Measurements from ENCODE around the gene NEGR1.
"Not testable (repeated sequence)": the region's sequence is repeated elsewhere in the genome, so short reads cannot be mapped to it uniquely, and the experiment has no call there.

NEGR1 gene

GRCh38 chr1:72241397-72241796 is 40.9 kb downstream of the NEGR1 start:
- intact Hi-C loops (cut with DNase I): no loop called here
- no peak for DNase-seq

DNA sequence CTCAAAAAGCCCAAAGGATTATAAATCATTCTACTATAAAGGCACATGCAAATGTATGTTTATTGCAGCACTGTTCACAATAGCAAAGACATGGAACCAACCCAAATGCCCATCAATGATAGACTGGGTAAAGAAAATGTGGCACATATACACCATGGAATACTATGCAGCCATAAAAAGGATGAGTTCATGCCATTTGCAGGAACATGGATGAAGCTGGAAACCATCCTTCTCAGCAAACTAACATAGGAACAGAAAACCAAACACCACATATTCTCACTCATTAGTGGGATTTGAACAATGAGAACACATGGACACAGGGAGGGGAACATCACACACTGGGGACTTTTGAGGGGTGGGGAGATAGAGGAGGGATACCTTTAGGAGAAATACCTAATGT is 46.4 kb downstream of the NEGR1 start:
- intact Hi-C loops (cut with DNase I): not testable (repeated sequence)

DNA sequence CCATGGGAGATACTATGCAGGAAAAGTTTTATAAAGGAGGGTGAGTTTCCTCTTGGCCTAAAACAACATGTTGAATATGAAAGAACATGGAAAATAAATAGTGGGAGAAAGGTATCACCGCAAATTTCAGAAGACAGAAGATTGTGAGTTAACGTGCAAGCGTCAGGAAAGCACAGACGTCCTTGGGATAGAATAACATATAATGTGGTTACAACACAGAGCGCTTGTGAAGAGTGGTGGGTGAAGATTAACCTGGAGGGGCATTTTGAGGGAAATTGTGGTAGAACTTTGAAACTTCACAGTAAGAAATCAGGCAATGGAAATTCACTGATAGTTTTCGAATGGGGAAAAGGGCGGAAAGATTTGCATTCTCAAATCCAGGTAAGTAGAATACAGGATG is 47.3 kb downstream of the NEGR1 start:
- no peak for DNase-seq
- intact Hi-C loops (cut with DNase I): no loop called here

More for the DNA sequence above, 46.4 kb downstream of the NEGR1 start:
- not testable (repeated sequence) for DNase-seq

GRCh38 chr1:72230746-72231145 is 51.6 kb downstream of the NEGR1 start:
- DNase-seq: no peak
- intact Hi-C loops (cut with DNase I): no loop called here

- no peak for DNase-seq
- intact Hi-C loops (cut with DNase I): no loop called here
These were observed 52.4 kb downstream of the NEGR1 start for GRCh38 chr1:72229893-72230292.

DNA sequence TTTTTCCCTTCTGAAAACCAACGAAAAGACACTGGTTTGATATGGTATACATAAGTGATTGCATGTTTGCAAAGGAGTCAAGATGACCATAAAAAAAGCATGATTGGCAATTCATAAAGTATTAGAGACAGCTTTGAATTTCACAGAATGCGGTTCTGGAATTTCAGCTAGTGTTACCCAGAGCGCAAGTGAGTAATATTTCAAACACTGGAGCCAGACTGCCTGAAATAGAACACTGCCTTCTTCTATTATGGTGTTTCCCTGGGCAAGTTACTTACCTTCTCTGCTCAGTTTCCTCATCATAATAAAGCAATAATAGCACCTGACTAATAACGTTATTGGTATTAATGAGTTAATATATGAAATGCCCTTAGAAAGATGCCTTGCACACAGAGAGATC is 54.7 kb downstream of the NEGR1 start:
- no peak for DNase-seq
- intact Hi-C loops (cut with DNase I): no loop called here

- intact Hi-C loops (cut with DNase I): no loop called here
- no peak for DNase-seq
These were observed 57.8 kb downstream of the NEGR1 start for GRCh38 chr1:72224506-72224905.

DNA sequence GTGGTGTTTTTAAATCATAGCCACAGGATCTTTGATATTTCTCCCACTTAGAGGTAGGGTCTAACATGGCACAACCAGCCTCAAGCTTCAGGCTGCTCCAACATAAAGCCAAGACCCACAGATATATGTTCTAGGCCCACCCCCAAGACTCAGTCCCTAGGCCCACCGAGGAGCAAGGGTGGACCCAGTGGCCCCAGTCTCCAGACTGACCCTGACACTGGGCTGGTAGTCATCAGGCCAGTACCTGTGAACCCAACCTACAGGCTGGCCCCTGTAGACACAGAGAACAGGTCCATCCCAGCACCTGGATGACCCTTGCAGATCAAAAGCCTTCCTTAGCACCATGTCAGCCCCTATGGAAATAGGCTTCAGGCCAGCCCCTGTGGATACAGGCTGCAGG is 60.5 kb downstream of the NEGR1 start:
- peak in 3 of 10 donors; percentile 39 to 75 (median 48) for DNase-seq
- intact Hi-C loops (cut with DNase I): no loop called here

DNA sequence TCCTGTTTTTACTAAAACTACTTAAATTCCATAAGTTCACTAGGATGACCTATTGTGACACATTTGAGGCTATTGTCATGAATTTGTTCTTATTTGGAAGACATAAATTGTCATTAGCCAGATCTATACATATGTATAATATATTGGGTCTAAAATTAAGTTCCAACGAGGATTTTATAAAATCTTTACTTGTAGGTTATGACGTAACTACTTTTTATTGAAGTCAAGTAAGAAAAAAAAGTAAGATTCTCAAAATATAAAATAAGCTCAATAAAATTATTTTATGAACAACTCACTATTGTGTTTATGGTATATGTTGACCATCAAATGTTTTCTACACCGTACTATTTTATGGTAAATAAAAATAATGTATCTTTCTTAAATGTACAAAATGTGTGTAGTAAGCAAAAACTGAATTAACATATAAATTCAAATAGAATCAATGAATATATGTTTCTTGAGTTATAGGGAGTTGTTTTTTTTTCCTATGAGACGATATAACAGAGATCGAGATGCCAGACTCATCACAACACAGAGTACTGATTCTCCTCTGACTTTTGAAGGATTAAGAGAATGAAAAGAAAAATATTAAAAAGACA is 64.1 kb downstream of the NEGR1 start:
- intact Hi-C loops (cut with DNase I): no loop called here
- DNase-seq: no peak

DNA sequence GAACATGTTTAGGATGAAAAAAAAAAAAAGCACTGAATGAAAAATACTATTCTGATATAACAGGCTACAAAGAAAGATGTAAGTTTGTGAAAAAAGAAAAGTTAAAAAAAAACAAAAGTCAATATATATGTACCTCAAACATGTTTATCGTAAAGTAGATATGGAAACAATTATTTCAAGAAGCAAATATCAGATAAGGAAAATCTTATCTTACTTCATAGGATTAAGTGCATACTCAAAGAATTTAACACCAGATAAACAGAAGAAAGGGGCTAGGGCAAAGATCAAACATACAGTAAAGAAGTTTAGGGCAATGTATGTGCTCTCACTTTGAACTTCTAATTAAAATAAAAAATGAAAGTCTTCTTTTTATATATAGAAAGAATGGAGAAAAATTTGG is 75.3 kb downstream of the NEGR1 start:
- intact Hi-C loops (cut with DNase I): no loop called here

GRCh38 chr1:72202761-72203160 is 79.6 kb downstream of the NEGR1 start:
- no peak for DNase-seq
- intact Hi-C loops (cut with DNase I): no loop called here

More for the DNA sequence above, 75.3 kb downstream of the NEGR1 start:
- no peak for DNase-seq

DNA sequence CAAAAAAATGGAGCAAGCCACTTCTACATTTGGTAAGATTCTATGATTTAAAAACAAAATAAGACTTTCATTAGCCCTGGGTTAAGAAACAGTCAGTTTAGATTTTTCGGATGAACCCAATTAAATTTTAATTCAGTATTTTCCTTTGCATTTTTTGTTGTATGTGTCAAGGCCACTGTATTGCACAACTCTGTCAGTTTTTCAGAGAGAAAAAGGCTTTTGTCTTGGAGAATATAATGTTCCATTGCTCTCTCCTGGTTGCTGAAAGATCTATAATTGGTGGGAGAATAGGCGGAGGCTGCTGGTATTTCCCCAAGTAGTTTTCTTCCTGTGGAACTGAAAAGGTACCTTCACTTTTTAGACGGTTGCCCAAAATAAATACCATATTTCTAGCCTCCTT is 84.6 kb downstream of the NEGR1 start:
- DNase-seq: no peak

DNA sequence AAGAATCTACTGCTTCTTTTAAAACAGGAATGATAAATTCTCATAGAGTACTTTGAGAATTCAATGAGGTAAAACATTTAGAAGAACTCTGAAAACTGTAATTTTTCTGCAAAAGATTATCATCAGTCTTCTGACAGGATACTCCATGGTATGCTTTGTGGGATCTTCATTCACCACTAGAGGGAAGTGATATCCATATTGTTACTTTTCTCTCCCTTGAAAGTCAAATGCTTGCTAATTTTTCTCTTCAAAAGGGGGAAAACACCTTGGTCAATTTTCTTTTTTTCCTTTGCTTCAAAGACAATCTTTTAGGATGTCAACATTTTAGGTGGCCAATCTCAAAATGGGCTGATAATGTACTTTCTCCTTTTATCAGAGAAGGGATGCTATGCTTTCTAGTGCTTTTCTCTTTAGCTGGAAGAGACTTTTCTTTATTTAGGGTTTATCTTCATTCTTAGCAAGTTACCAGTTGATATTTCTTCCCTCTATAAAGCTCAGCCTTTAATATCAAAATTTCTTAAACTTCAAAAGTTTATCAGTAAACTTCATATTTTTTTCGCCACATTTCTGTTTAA is 95.5 kb downstream of the NEGR1 start:
- intact Hi-C loops (cut with DNase I): loop anchor here (2.0 kb wide), 1 partner anchor 96 kb away; the partner anchor contains the start of gene NEGR1

More for the DNA sequence above, 84.6 kb downstream of the NEGR1 start:
- intact Hi-C loops (cut with DNase I): no loop called here

DNA sequence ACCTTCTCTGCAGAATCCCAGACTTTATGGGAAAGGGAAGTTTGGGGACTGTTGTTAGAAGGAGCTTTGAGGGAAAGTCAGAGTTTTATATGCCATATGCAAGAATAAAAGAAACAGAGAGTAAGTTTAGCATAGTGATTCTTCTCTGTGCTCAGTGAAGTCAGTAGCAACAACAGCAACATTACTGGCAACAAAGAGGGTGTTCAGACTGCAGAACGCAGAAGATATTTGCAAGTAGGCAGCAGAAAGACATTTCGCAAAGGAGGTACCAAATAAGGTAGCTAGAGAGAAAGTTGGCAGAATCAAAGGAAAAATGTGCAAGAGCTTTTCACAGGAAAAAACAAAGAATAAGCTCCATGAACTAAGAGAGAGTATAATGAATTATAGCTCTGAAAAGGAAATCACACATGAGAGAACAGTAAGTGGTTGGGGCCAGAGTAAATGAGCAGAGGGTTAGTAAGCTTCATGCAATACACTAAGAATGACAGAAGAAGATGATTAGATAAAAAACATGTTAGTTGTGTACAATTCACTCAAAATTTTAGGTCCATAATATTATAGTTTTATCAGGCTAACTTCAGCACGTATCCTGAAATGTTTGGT is 98.1 kb downstream of the NEGR1 start:
- intact Hi-C loops (cut with DNase I): no loop called here
- no peak for DNase-seq

More for the DNA sequence above, 95.5 kb downstream of the NEGR1 start:
- no peak for DNase-seq

DNA sequence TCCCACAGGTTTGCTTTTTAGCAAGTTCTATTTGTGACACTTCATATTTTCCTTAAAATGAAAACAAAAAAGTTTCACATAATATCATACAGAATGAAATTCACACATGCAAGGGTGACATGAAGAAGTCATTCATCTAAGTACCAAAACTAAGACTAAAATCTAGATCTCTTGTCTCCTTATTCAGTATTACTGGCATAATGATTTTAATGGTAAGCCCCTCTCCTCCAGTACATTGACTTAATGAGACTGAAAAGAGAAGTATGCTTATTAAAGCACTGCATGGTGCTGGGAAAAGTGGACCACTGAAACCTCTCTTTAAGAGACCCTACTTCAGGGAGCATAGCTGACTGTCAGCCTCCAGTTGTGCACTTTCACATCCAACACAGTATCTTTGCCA is 99.5 kb downstream of the NEGR1 start:
- intact Hi-C loops (cut with DNase I): no loop called here
- no peak for DNase-seq

DNA sequence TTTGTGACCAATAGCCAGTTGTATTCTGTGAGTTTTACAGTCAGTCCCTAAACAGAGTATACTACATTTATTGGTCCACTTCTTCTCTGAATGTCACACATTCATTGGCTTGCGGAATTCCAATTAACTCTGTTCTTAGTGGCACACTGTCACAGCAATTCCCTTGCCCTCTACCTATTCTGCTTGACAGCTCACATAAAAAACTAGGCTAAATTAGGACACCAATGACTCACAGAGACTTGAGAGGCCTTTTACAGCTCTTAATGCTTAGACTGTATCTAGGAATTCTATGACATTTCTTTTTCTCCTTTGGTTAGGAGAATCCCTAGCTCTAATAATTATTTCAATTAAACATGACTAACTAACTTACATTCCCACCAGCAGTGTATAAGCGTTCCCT is 104.1 kb downstream of the NEGR1 start:
- intact Hi-C loops (cut with DNase I): no loop called here
- DNase-seq: no peak

DNA sequence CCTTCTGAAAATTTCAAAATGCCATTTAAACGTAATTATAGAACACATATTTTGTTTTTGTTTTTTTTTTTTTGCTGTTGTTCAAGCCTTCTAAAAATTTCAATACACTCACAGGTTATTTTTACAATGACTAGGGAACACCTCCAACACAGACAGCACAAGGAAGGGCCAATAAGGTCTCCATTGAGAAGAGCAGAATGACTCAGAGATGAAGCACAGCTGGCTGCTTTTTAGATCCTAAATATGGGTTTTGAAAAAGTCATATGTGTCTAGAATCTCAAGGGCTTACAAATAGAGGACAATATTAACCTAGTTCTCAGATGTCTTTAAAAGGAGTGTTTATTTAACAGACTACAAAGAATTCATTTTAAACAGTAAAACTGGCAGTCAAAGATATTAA is 104.6 kb downstream of the NEGR1 start:
- intact Hi-C loops (cut with DNase I): no loop called here
- DNase-seq: no peak

- no peak for DNase-seq
- intact Hi-C loops (cut with DNase I): no loop called here
These were observed 112.1 kb downstream of the NEGR1 start for GRCh38 chr1:72170246-72170645.

GRCh38 chr1:72166426-72166825 is 115.9 kb downstream of the NEGR1 start:
- intact Hi-C loops (cut with DNase I): no loop called here
- no peak for DNase-seq

GRCh38 chr1:72150508-72150907 is 131.8 kb downstream of the NEGR1 start:
- DNase-seq: no peak
- intact Hi-C loops (cut with DNase I): no loop called here

- intact Hi-C loops (cut with DNase I): no loop called here
- DNase-seq: no peak
These were observed 140.5 kb downstream of the NEGR1 start for GRCh38 chr1:72141875-72142274.

DNA sequence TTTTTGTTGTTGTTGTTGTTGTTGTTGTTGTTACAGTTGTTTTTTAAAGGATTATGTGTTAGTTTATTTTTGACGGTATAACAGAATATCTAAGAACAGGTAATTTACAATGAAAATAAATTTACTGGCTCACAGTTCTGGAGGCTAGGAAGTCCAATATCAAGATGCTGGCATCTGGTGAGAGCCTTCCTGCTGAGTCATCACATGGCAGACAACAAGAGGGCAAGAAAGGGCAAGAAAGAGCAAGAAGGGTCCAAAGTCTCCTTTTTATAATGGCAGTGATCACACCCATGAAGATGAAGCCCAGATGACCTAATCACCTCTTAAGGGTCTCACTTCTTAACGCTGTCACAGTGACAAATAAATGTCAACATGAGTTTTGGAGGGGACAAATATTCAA is 142.1 kb downstream of the NEGR1 start:
- DNase-seq: no peak
- intact Hi-C loops (cut with DNase I): no loop called here

Data from posterior cingulate gyrus (tissue), 11 donors.